ENCODE measurements around the gene IPO11. TPM values are rescaled to one million over a fixed set of nuclear protein-coding genes. Genes with fewer than 3 reads are reported as not detected.
A peak's percentile ranks its signal among the peaks of the same experiment; 100 is the strongest.

The IPO11 gene
- total and polyA plus RNA-seq, 2 of the 13 experiments (the other 11 are each of a cell fraction or from before 2014, with no cell fraction given): 13.9 to 24.4 TPM

DNA sequence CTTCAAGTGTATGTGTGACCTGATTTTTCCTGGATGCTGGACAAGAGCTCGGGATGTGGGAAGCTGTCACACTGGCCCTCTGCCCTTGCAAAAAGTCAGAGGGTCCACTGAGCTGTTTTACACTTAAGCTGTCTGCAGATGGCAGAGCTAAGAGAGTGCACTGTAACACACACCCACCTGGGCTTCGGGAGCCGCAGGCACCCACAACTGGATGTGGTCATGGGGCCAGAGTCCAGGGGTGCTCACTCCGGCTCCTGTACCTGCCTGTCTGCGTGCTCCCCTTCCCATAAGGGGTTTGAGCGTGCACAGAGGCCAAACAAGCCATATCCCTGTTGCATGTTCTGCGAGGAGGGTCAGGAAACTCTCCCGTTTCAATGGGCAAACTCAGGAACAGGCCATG, 248.6 kb downstream of the IPO11 start (continued):
- TF ChIP-seq, protein P1, sequence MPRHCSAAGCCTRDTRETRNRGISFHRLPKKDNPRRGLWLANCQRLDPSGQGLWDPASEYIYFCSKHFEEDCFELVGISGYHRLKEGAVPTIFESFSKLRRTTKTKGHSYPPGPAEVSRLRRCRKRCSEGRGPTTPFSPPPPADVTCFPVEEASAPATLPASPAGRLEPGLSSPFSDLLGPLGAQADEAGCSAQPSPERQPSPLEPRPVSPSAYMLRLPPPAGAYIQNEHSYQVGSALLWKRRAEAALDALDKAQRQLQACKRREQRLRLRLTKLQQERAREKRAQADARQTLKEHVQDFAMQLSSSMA (CRISPR knock-in tag; IDR thresholded peaks at IDR 0.05): peak; percentile 31; the same call in 1 of the 2 replicates
- TF ChIP-seq, protein P2, sequence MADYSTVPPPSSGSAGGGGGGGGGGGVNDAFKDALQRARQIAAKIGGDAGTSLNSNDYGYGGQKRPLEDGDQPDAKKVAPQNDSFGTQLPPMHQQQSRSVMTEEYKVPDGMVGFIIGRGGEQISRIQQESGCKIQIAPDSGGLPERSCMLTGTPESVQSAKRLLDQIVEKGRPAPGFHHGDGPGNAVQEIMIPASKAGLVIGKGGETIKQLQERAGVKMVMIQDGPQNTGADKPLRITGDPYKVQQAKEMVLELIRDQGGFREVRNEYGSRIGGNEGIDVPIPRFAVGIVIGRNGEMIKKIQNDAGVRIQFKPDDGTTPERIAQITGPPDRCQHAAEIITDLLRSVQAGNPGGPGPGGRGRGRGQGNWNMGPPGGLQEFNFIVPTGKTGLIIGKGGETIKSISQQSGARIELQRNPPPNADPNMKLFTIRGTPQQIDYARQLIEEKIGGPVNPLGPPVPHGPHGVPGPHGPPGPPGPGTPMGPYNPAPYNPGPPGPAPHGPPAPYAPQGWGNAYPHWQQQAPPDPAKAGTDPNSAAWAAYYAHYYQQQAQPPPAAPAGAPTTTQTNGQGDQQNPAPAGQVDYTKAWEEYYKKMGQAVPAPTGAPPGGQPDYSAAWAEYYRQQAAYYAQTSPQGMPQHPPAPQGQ (CRISPR knock-in tag; IDR thresholded peaks at IDR 0.05; ENCODE audit: borderline replicate concordance): no peak
- TF ChIP-seq, protein P3, sequence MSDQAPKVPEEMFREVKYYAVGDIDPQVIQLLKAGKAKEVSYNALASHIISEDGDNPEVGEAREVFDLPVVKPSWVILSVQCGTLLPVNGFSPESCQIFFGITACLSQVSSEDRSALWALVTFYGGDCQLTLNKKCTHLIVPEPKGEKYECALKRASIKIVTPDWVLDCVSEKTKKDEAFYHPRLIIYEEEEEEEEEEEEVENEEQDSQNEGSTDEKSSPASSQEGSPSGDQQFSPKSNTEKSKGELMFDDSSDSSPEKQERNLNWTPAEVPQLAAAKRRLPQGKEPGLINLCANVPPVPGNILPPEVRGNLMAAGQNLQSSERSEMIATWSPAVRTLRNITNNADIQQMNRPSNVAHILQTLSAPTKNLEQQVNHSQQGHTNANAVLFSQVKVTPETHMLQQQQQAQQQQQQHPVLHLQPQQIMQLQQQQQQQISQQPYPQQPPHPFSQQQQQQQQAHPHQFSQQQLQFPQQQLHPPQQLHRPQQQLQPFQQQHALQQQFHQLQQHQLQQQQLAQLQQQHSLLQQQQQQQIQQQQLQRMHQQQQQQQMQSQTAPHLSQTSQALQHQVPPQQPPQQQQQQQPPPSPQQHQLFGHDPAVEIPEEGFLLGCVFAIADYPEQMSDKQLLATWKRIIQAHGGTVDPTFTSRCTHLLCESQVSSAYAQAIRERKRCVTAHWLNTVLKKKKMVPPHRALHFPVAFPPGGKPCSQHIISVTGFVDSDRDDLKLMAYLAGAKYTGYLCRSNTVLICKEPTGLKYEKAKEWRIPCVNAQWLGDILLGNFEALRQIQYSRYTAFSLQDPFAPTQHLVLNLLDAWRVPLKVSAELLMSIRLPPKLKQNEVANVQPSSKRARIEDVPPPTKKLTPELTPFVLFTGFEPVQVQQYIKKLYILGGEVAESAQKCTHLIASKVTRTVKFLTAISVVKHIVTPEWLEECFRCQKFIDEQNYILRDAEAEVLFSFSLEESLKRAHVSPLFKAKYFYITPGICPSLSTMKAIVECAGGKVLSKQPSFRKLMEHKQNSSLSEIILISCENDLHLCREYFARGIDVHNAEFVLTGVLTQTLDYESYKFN (CRISPR knock-in tag; conservative IDR thresholded peaks at IDR 0.05): peak; percentile 55
- TF ChIP-seq, protein P4, sequence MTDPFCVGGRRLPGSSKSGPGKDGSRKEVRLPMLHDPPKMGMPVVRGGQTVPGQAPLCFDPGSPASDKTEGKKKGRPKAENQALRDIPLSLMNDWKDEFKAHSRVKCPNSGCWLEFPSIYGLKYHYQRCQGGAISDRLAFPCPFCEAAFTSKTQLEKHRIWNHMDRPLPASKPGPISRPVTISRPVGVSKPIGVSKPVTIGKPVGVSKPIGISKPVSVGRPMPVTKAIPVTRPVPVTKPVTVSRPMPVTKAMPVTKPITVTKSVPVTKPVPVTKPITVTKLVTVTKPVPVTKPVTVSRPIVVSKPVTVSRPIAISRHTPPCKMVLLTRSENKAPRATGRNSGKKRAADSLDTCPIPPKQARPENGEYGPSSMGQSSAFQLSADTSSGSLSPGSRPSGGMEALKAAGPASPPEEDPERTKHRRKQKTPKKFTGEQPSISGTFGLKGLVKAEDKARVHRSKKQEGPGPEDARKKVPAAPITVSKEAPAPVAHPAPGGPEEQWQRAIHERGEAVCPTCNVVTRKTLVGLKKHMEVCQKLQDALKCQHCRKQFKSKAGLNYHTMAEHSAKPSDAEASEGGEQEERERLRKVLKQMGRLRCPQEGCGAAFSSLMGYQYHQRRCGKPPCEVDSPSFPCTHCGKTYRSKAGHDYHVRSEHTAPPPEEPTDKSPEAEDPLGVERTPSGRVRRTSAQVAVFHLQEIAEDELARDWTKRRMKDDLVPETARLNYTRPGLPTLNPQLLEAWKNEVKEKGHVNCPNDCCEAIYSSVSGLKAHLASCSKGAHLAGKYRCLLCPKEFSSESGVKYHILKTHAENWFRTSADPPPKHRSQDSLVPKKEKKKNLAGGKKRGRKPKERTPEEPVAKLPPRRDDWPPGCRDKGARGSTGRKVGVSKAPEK (CRISPR knock-in tag; IDR thresholded peaks at IDR 0.05; ENCODE audit: borderline replicate concordance): no peak
- TF ChIP-seq RFX3 (CRISPR knock-in tag; IDR thresholded peaks at IDR 0.05) (no peak), ZNF605 (CRISPR knock-in tag; IDR thresholded peaks at IDR 0.05) (no peak), PAF1 (CRISPR knock-in tag; IDR thresholded peaks at IDR 0.05) (no peak), ZBTB8A (CRISPR knock-in tag; IDR thresholded peaks at IDR 0.05; ENCODE audit: borderline replicate concordance, low read depth) (no peak), MTF2 (CRISPR knock-in tag; IDR thresholded peaks at IDR 0.05; ENCODE audit: borderline replicate concordance) (0 out of 2 replicates have a peak, but pooled peaks have one; percentile 22), SOX6 (IDR thresholded peaks at IDR 0.05) (no peak), SOX6 (CRISPR knock-in tag; IDR thresholded peaks at IDR 0.05) (peak; percentile 23; the same call in 1 of the 2 replicates), ZNF792 (CRISPR knock-in tag; IDR thresholded peaks at IDR 0.05) (no peak), CBX2 (IDR thresholded peaks at IDR 0.05; ENCODE audit: low read depth, low read length) (no peak), CBX2 (CRISPR knock-in tag; IDR thresholded peaks at IDR 0.05; ENCODE audit: low read depth) (no peak), EP300 (IDR thresholded peaks at IDR 0.05; ENCODE audit: low read depth in 2 of 2, low read length in 2 of 2) (no peak), EP300 (CRISPR knock-in tag; IDR thresholded peaks at IDR 0.05; ENCODE audit: borderline replicate concordance) (no peak), ZNF260 (CRISPR knock-in tag; IDR thresholded peaks at IDR 0.05; ENCODE audit: borderline replicate concordance, low read depth) (no peak), FOXO1 (CRISPR knock-in tag; IDR thresholded peaks at IDR 0.05) (peak; percentile 16; the same call in 1 of the 2 replicates), KLF16 (CRISPR knock-in tag; IDR thresholded peaks at IDR 0.05) (no peak), ZNF782 (CRISPR knock-in tag; IDR thresholded peaks at IDR 0.05; ENCODE audit: borderline replicate concordance) (0 out of 2 replicates have a peak, but pooled peaks have one; percentile 48), ZMYM4 (CRISPR knock-in tag; IDR thresholded peaks at IDR 0.05) (peak; percentile 80), HNF4A (CRISPR knock-in tag; IDR thresholded peaks at IDR 0.05) (peak; percentile 66), TARDBP (CRISPR knock-in tag; IDR thresholded peaks at IDR 0.05) (no peak)

Measured in HepG2 (cell line).